ENCODE data around the gene ERC2.

DNA sequence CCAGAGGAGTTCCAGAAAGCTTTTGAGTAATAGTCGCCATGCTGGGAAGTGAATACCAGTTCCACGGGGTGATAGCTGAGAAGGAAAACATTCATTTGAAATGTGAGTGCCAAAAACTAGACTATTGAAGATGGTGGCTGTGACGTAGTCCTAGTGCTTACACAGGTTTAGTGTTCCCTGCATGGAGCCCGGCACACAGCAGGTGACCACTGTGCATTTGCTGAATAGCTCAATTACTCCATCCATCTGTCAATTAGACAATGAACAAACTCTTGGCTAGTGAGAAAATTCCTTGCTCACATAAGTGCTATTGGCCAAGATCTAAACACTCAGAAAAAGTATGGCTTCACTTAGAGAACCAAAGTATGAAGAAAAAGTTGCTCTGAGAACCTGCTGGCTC is 533.0 kb downstream of the ERC2 start:
- TF ChIP-seq, protein P1, sequence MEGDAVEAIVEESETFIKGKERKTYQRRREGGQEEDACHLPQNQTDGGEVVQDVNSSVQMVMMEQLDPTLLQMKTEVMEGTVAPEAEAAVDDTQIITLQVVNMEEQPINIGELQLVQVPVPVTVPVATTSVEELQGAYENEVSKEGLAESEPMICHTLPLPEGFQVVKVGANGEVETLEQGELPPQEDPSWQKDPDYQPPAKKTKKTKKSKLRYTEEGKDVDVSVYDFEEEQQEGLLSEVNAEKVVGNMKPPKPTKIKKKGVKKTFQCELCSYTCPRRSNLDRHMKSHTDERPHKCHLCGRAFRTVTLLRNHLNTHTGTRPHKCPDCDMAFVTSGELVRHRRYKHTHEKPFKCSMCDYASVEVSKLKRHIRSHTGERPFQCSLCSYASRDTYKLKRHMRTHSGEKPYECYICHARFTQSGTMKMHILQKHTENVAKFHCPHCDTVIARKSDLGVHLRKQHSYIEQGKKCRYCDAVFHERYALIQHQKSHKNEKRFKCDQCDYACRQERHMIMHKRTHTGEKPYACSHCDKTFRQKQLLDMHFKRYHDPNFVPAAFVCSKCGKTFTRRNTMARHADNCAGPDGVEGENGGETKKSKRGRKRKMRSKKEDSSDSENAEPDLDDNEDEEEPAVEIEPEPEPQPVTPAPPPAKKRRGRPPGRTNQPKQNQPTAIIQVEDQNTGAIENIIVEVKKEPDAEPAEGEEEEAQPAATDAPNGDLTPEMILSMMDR (IDR thresholded peaks at IDR 0.05), result no peak
- TF ChIP-seq ZFX (IDR thresholded peaks at IDR 0.05; ENCODE audit: borderline replicate concordance), result no peak

Data from 22Rv1 (cell line).